ENCODE data around the gene BSND.

Gene BSND

GRCh38 chr1:54995835-54996234 is 2.9 kb upstream of the BSND start:
- no peak overlapping the region for H3K27ac ChIP-seq (ENCODE audit: low read length)
- peaks cover 24% of the 10 kb centered on the region for H3K4me1 ChIP-seq (ENCODE audit: insufficient read depth, low read length)
- no peak overlapping the region for H3K9ac ChIP-seq (ENCODE audit: low read depth, low read length)
- peaks cover 48% of the 10 kb centered on the region for H3K27me3 ChIP-seq (ENCODE audit: insufficient read depth, low read length)
- no peak overlapping the region for H3K4me3 ChIP-seq (ENCODE audit: low read length)
- no peaks in the 10 kb centered on the region for H3K36me3 ChIP-seq (ENCODE audit: insufficient read depth, low read depth, low read length)
- no peaks in the 10 kb centered on the region for H3K9me3 ChIP-seq (ENCODE audit: insufficient read depth, low read depth, low read length)

GRCh38 chr1:54996359-54996868 is 2.3 kb upstream of the BSND start:
- Histone ChIP-seq H3K27ac (ENCODE audit: low read length) (no peak overlapping the region), H3K9ac (ENCODE audit: low read depth, low read length) (no peak overlapping the region), H3K27me3 (ENCODE audit: insufficient read depth, low read length) (peaks cover 54% of the 10 kb centered on the region), H3K4me1 (ENCODE audit: insufficient read depth, low read length) (peaks cover 24% of the 10 kb centered on the region), H3K4me3 (ENCODE audit: low read length) (peak overlapping the region; percentile 76), H3K36me3 (ENCODE audit: insufficient read depth, low read depth, low read length) (no peaks in the 10 kb centered on the region), H3K9me3 (ENCODE audit: insufficient read depth, low read depth, low read length) (no peaks in the 10 kb centered on the region)

GRCh38 chr1:54996869-54997710 is 1.6 kb upstream of the BSND start:
- no peak overlapping the region for H3K9ac ChIP-seq (ENCODE audit: low read depth, low read length)
- H3K9me3 ChIP-seq (ENCODE audit: insufficient read depth, low read depth, low read length) = no peaks in the 10 kb centered on the region
- H3K36me3 ChIP-seq (ENCODE audit: insufficient read depth, low read depth, low read length) = no peaks in the 10 kb centered on the region
- H3K27ac ChIP-seq (ENCODE audit: low read length) = no peak overlapping the region
- H3K4me1 ChIP-seq (ENCODE audit: insufficient read depth, low read length) = peaks cover 24% of the 10 kb centered on the region
- H3K4me3 ChIP-seq (ENCODE audit: low read length) = peak overlapping the region; percentile 76
- peaks cover 60% of the 10 kb centered on the region for H3K27me3 ChIP-seq (ENCODE audit: insufficient read depth, low read length)

- H3K4me3 ChIP-seq (ENCODE audit: low read length) = peak overlapping the region; percentile 76; the same call in 1 of the 2 replicates
- no peaks in the 10 kb centered on the region for H3K9me3 ChIP-seq (ENCODE audit: insufficient read depth, low read depth, low read length)
- no peak overlapping the region for H3K27ac ChIP-seq (ENCODE audit: low read length)
- H3K27me3 ChIP-seq (ENCODE audit: insufficient read depth, low read length) = peaks cover 66% of the 10 kb centered on the region
- peaks cover 24% of the 10 kb centered on the region for H3K4me1 ChIP-seq (ENCODE audit: insufficient read depth, low read length)
- H3K9ac ChIP-seq (ENCODE audit: low read depth, low read length) = no peak overlapping the region
- H3K36me3 ChIP-seq (ENCODE audit: insufficient read depth, low read depth, low read length) = no peaks in the 10 kb centered on the region
Observed at GRCh38 chr1:54997711-54997986, 1.1 kb upstream of the BSND start.

- Histone ChIP-seq H3K9ac (ENCODE audit: low read depth, low read length) (no peak overlapping the region), H3K9me3 (ENCODE audit: insufficient read depth, low read depth, low read length) (no peaks in the 10 kb centered on the region), H3K4me1 (ENCODE audit: insufficient read depth, low read length) (peaks cover 24% of the 10 kb centered on the region), H3K4me3 (ENCODE audit: low read length) (peak overlapping the region; percentile 76; the same call in 1 of the 2 replicates), H3K27ac (ENCODE audit: low read length) (no peak overlapping the region), H3K27me3 (ENCODE audit: insufficient read depth, low read length) (peaks cover 66% of the 10 kb centered on the region), H3K36me3 (ENCODE audit: insufficient read depth, low read depth, low read length) (no peaks in the 10 kb centered on the region)
Observed at GRCh38 chr1:54998100-54998499, 633 bp upstream of the BSND start.

- Histone ChIP-seq H3K9me3 (ENCODE audit: insufficient read depth, low read depth, low read length) (no peaks in the 10 kb centered on the region), H3K4me1 (ENCODE audit: insufficient read depth, low read length) (peaks cover 8% of the 10 kb centered on the region; the same call in 1 of the 2 replicates), H3K27ac (ENCODE audit: low read length) (no peak overlapping the region), H3K4me3 (ENCODE audit: low read length) (no peak overlapping the region), H3K27me3 (ENCODE audit: insufficient read depth, low read length) (peaks cover 66% of the 10 kb centered on the region), H3K9ac (ENCODE audit: low read depth, low read length) (no peak overlapping the region), H3K36me3 (ENCODE audit: insufficient read depth, low read depth, low read length) (no peaks in the 10 kb centered on the region)
Observed at GRCh38 chr1:55000110-55001085, 1.7 kb downstream of the BSND start.

- H3K9me3 ChIP-seq (ENCODE audit: insufficient read depth, low read depth, low read length) = no peaks in the 10 kb centered on the region
- H3K36me3 ChIP-seq (ENCODE audit: insufficient read depth, low read depth, low read length) = no peaks in the 10 kb centered on the region
- peaks cover 57% of the 10 kb centered on the region for H3K27me3 ChIP-seq (ENCODE audit: insufficient read depth, low read length)
- peaks cover 8% of the 10 kb centered on the region; the same call in 1 of the 2 replicates for H3K4me1 ChIP-seq (ENCODE audit: insufficient read depth, low read length)
- no peak overlapping the region for H3K27ac ChIP-seq (ENCODE audit: low read length)
- no peak overlapping the region for H3K9ac ChIP-seq (ENCODE audit: low read depth, low read length)
- no peak overlapping the region for H3K4me3 ChIP-seq (ENCODE audit: low read length)
Observed at GRCh38 chr1:55001311-55001710, 2.6 kb downstream of the BSND start.

GRCh38 chr1:55002686-55003085 is 4.0 kb downstream of the BSND start:
- peaks cover 2% of the 10 kb centered on the region; the same call in 1 of the 2 replicates for H3K4me1 ChIP-seq (ENCODE audit: insufficient read depth, low read length)
- no peak overlapping the region for H3K9ac ChIP-seq (ENCODE audit: low read depth, low read length)
- H3K27me3 ChIP-seq (ENCODE audit: insufficient read depth, low read length) = peaks cover 43% of the 10 kb centered on the region
- no peaks in the 10 kb centered on the region for H3K9me3 ChIP-seq (ENCODE audit: insufficient read depth, low read depth, low read length)
- no peak overlapping the region for H3K27ac ChIP-seq (ENCODE audit: low read length)
- no peaks in the 10 kb centered on the region for H3K36me3 ChIP-seq (ENCODE audit: insufficient read depth, low read depth, low read length)
- H3K4me3 ChIP-seq (ENCODE audit: low read length) = no peak overlapping the region

- Histone ChIP-seq H3K4me1 (ENCODE audit: insufficient read depth, low read length) (peaks cover 4% of the 10 kb centered on the region; the same call in 1 of the 2 replicates), H3K27ac (ENCODE audit: low read length) (no peak overlapping the region), H3K36me3 (ENCODE audit: insufficient read depth, low read depth, low read length) (no peaks in the 10 kb centered on the region), H3K27me3 (ENCODE audit: insufficient read depth, low read length) (peaks cover 20% of the 10 kb centered on the region), H3K9me3 (ENCODE audit: insufficient read depth, low read depth, low read length) (no peaks in the 10 kb centered on the region; the same call in 1 of the 2 replicates), H3K4me3 (ENCODE audit: low read length) (no peak overlapping the region), H3K9ac (ENCODE audit: low read depth, low read length) (no peak overlapping the region)
Observed at GRCh38 chr1:55005351-55006140, 6.8 kb downstream of the BSND start.

- Histone ChIP-seq H3K9ac (ENCODE audit: low read depth, low read length) (no peak overlapping the region), H3K27ac (ENCODE audit: low read length) (no peak overlapping the region), H3K27me3 (ENCODE audit: insufficient read depth, low read length) (peaks cover 7% of the 10 kb centered on the region), H3K9me3 (ENCODE audit: insufficient read depth, low read depth, low read length) (no peaks in the 10 kb centered on the region; the same call in 1 of the 2 replicates), H3K4me1 (ENCODE audit: insufficient read depth, low read length) (peaks cover 10% of the 10 kb centered on the region; the same call in 1 of the 2 replicates), H3K4me3 (ENCODE audit: low read length) (no peak overlapping the region), H3K36me3 (ENCODE audit: insufficient read depth, low read depth, low read length) (no peaks in the 10 kb centered on the region)
Observed at GRCh38 chr1:55006931-55007330, 8.2 kb downstream of the BSND start.

GRCh38 chr1:55007625-55008024 is 8.9 kb downstream of the BSND start:
- H3K9me3 ChIP-seq (ENCODE audit: insufficient read depth, low read depth, low read length) = no peaks in the 10 kb centered on the region; the same call in 1 of the 2 replicates
- 0 out of 2 replicates have a peak, but pooled peaks cover under 1% of the 10 kb centered on the region for H3K27me3 ChIP-seq (ENCODE audit: insufficient read depth, low read length)
- H3K4me3 ChIP-seq (ENCODE audit: low read length) = no peak overlapping the region
- H3K27ac ChIP-seq (ENCODE audit: low read length) = no peak overlapping the region
- peaks cover 10% of the 10 kb centered on the region; the same call in 1 of the 2 replicates for H3K4me1 ChIP-seq (ENCODE audit: insufficient read depth, low read length)
- no peak overlapping the region for H3K9ac ChIP-seq (ENCODE audit: low read depth, low read length)
- H3K36me3 ChIP-seq (ENCODE audit: insufficient read depth, low read depth, low read length) = no peaks in the 10 kb centered on the region
